BLaER1 treated with 17β-estradiol and CSF1 and Interleukin-3, amounts not matched to agents 10 nM and 100 nM (cell line): Measurements from ENCODE around the gene KCMF1.

Source experiments
- H3K27ac ChIP-seq, 11 experiments: shearing (Covaris generic); formaldehyde crosslinking; 2 replicates each; pipeline ENCODE4 v1.8.1; 2022
- H3K27me3 ChIP-seq, 11 experiments: shearing (Covaris generic); formaldehyde crosslinking; 2 replicates each; pipeline ENCODE4 v1.8.1; 2022
- H3K36me3 ChIP-seq, 11 experiments: shearing (Covaris generic); formaldehyde crosslinking; 2 replicates each; pipeline ENCODE4 v1.8.1; 2022
- H3K4me1 ChIP-seq, 10 experiments: shearing (Covaris generic); formaldehyde crosslinking; 2 replicates each; pipeline ENCODE4 v1.8.1; 2022
- H3K4me2 ChIP-seq, 11 experiments: shearing (Covaris generic); formaldehyde crosslinking; 2 replicates each; pipeline ENCODE4 v1.8.1; 2022
- H3K4me3 ChIP-seq, 10 experiments: shearing (Covaris generic); formaldehyde crosslinking; 2 replicates each; pipeline ENCODE4 v1.8.1; 2022
- H3K9ac ChIP-seq, 11 experiments: shearing (Covaris generic); formaldehyde crosslinking; 2 replicates each; pipeline ENCODE4 v1.8.1; 2022
- H3K9me3 ChIP-seq, 11 experiments: shearing (Covaris generic); formaldehyde crosslinking; replicated peaks in 1 of 11; 2 replicates each; pipeline ENCODE4 v1.8.1; 2022
- H4K20me1 ChIP-seq, 11 experiments: shearing (Covaris generic); formaldehyde crosslinking; 2 replicates each; pipeline ENCODE4 v1.8.1; 2022
- Cebpa-rat ChIP-seq, 11 experiments: shearing (Covaris generic); IDR thresholded peaks; 2 replicates each; pipeline ENCODE4 v1.8.1; 2022

KCMF1 gene

GRCh38 chr2:85037622-85038021 is 66.7 kb downstream of the KCMF1 start:
- Histone ChIP-seq H4K20me1 (peaks cover 13 to 98% (median 60%) of the 10 kb centered on the region in 11 experiments; a peak in 18 of 22 replicates), H3K9ac (no peak overlapping the region), H3K4me1 (peaks cover 0 to 9% (median 0%) of the 10 kb centered on the region in 10 experiments; a peak in 2 of 20 replicates), H3K36me3 (peaks cover 80 to 100% (median 95%) of the 10 kb centered on the region in 11 experiments), H3K27me3 (no peaks in the 10 kb centered on the region), H3K4me2 (no peak overlapping the region), H3K27ac (no peak overlapping the region), H3K4me3 (no peak overlapping the region), H3K9me3 (no peaks in the 10 kb centered on the region)
- no peak for TF ChIP-seq Cebpa-rat (IDR thresholded peaks at IDR 0.05)

DNA sequence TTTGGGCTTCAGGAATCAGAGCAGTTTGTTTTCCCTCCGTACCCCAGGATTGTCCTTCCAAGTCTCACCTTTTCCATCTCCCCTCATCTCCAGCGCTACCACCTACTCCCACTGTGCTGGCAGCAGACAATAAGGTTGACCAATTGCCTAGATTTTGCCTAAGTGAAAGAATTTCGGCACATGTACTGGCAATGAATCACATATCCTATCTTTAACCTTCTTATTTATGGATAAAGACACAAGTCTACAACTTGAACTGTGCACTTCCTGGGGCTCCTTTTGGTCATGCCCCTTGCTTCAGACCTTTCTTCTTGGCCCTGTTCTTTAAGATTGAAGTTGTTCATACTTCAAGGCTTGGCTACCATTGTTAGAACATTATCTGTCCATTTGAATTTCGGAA is 71.4 kb downstream of the KCMF1 start:
- no peak overlapping the region for H3K27ac ChIP-seq
- peaks cover 88 to 100% (median 99%) of the 10 kb centered on the region in 11 experiments for H3K36me3 ChIP-seq
- peaks cover 7 to 75% (median 29%) of the 10 kb centered on the region in 11 experiments; a peak in 16 of 22 replicates for H4K20me1 ChIP-seq
- peaks cover 0 to 9% (median 0%) of the 10 kb centered on the region in 10 experiments; a peak in 2 of 20 replicates for H3K4me1 ChIP-seq
- no peaks in the 10 kb centered on the region for H3K9me3 ChIP-seq
- no peaks in the 10 kb centered on the region for H3K27me3 ChIP-seq
- no peak overlapping the region for H3K4me2 ChIP-seq
- no peak for TF ChIP-seq Cebpa-rat (IDR thresholded peaks at IDR 0.05)
- no peak overlapping the region for H3K4me3 ChIP-seq
- H3K9ac ChIP-seq, result no peak overlapping the region

DNA sequence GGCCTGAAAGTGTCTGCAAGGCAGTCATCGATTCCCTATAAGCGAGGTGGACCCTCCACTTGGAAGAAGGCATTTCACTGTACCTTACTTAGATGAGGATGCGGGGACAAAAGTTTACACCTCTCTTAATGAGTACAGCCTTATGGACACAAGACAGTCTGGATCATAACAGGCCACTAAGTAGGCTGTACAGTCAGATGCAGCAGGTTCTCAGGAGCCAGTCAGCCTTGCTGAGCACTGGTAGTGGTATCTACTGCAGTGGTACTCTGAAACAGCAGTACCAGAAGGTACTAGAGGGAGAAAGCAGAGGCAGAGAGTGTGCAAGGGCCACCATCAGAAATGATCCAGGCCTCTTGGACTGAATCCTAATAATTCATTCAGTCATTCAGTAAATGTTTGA is 77.6 kb downstream of the KCMF1 start:
- no peak for TF ChIP-seq Cebpa-rat (IDR thresholded peaks at IDR 0.05)
- peaks cover 0 to 10% (median 6%) of the 10 kb centered on the region in 10 experiments; a peak in 15 of 20 replicates for H3K4me1 ChIP-seq
- no peak overlapping the region for H3K27ac ChIP-seq
- no peak overlapping the region for H3K4me3 ChIP-seq
- H4K20me1 ChIP-seq, result peaks cover 0 to 55% (median 10%) of the 10 kb centered on the region in 11 experiments; a peak in 12 of 22 replicates
- no peaks in the 10 kb centered on the region for H3K27me3 ChIP-seq
- no peak overlapping the region for H3K4me2 ChIP-seq
- no peaks in the 10 kb centered on the region for H3K9me3 ChIP-seq
- H3K9ac ChIP-seq, result no peak overlapping the region
- peaks cover 91 to 100% (median 99%) of the 10 kb centered on the region in 11 experiments for H3K36me3 ChIP-seq

DNA sequence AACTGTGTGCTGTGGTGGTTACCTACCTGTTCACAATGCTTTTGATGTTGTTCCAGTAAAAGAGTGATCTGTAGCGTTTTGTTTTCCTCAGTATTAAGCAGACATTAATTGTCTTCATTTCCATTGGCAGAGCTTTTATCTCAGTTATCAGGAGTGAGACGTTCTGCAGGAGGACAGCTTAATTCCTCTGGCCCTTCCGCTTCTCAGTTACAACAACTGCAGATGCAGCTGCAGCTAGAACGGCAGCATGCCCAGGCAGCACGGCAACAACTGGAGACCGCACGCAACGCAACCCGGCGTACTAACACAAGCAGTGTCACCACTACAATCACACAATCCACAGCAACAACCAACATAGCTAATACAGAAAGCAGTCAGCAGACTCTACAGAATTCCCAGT is 78.3 kb downstream of the KCMF1 start:
- Histone ChIP-seq H3K4me3 (no peak overlapping the region), H3K27me3 (no peaks in the 10 kb centered on the region), H3K9me3 (no peaks in the 10 kb centered on the region), H3K27ac (no peak overlapping the region), H3K4me1 (peaks cover 5 to 17% (median 13%) of the 10 kb centered on the region in 10 experiments; a peak in 18 of 20 replicates), H4K20me1 (peaks cover 0 to 48% (median 10%) of the 10 kb centered on the region in 11 experiments; a peak in 9 of 22 replicates), H3K36me3 (peaks cover 84 to 100% (median 98%) of the 10 kb centered on the region in 11 experiments), H3K9ac (no peak overlapping the region), H3K4me2 (no peak overlapping the region)
- no peak for TF ChIP-seq Cebpa-rat (IDR thresholded peaks at IDR 0.05)

- H3K9me3 ChIP-seq, result no peaks in the 10 kb centered on the region
- H3K36me3 ChIP-seq, result peaks cover 42 to 72% (median 57%) of the 10 kb centered on the region in 11 experiments
- H3K4me1 ChIP-seq, result peaks cover 25 to 59% (median 50%) of the 10 kb centered on the region in 10 experiments
- no peaks in the 10 kb centered on the region for H3K27me3 ChIP-seq
- H3K9ac ChIP-seq, result peak overlapping the region in 5 of 11 experiments; percentile 23 to 60 (median 39); a peak in 6 of 22 replicates
- peak overlapping the region in 8 of 11 experiments; percentile 11 to 78 (median 52); a peak in 11 of 22 replicates for H3K27ac ChIP-seq
- peaks cover 0 to 30% (median 10%) of the 10 kb centered on the region in 11 experiments; a peak in 7 of 22 replicates for H4K20me1 ChIP-seq
- peak overlapping the region in 2 of 10 experiments; percentile 20 to 21; a peak in 3 of 20 replicates for H3K4me3 ChIP-seq
- H3K4me2 ChIP-seq, result peak overlapping the region in 9 of 11 experiments; percentile 11 to 82 (median 71); a peak in 17 of 22 replicates
- TF ChIP-seq Cebpa-rat (IDR thresholded peaks at IDR 0.05), result no peak
Measured at GRCh38 chr2:85053802-85054201, 82.8 kb downstream of the KCMF1 start.

DNA sequence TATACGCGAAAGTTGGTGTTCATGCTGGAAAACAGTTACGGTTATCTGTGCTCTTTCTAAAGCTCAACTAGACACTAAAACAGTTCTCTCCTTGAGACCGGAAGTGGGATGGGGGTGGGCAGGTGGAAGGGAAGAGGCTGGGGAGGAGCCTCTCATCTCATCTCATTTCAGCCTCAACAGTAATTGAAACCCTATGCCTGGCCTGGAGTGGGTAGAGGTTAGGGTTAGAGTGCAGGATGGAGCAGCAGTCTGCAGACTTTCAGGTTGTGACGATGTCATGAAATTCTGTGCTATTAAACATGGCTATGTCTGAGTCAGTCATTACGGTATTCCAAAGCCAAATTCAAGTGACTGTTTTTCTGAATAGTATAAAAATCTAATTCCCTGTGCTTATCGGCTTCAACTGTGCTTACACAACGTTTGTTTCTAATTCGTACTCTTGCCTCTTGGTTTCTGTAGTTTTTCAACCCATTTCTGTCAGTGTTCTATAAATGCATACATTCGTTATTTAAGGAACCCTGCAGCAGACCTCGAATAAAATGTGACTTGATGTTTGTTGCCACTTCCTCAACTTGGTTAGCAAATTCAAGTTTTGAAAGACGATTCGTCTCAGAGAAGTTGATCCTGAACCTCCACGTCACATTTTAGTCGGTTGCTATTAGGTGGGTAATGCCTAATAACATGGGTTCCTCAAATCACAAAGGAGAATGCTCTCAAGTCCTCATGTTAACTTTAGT is 86.4 kb downstream of the KCMF1 start:
- Histone ChIP-seq H3K4me3 (no peak overlapping the region), H3K27me3 (no peaks in the 10 kb centered on the region), H3K27ac (peak overlapping the region in 1 of 11 experiments; percentile 24; a peak in 1 of 22 replicates), H3K4me2 (peak overlapping the region; percentile 25 to 82 (median 51); a peak in 21 of 22 replicates), H3K9ac (no peak overlapping the region), H4K20me1 (peaks cover 0 to 16% (median 0%) of the 10 kb centered on the region in 11 experiments; a peak in 2 of 22 replicates), H3K4me1 (peaks cover 25 to 61% (median 50%) of the 10 kb centered on the region in 10 experiments), H3K36me3 (peaks cover 12 to 36% (median 24%) of the 10 kb centered on the region in 11 experiments; a peak in 21 of 22 replicates), H3K9me3 (no peaks in the 10 kb centered on the region)
- TF ChIP-seq Cebpa-rat (IDR thresholded peaks at IDR 0.05), result no peak

DNA sequence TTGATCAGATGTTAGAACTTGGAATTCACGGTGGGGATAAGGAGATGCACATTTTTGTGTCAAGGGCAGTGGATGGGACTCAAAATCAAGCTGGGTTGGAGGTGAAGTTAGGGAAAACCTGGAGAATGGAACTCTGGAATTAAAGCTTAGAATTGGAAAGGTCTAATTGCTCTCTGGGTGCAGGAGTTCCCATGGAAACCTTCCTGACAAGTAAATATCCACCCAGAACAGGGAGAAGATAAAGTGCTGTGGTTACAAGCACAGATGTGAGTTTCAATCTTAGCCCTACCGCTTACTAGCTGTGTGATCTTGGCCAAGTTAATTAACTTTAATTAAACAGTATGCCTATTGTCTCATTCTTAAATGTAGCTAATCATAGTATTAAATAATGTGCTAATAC is 90.9 kb downstream of the KCMF1 start:
- H3K27ac ChIP-seq, result no peak overlapping the region
- H3K4me1 ChIP-seq, result peaks cover 6 to 21% (median 12%) of the 10 kb centered on the region in 10 experiments
- H3K4me2 ChIP-seq, result no peak overlapping the region
- TF ChIP-seq Cebpa-rat (IDR thresholded peaks at IDR 0.05), result no peak
- no peaks in the 10 kb centered on the region for H3K9me3 ChIP-seq
- H3K9ac ChIP-seq, result no peak overlapping the region
- H3K4me3 ChIP-seq, result no peak overlapping the region
- H4K20me1 ChIP-seq, result no peaks in the 10 kb centered on the region
- no peaks in the 10 kb centered on the region for H3K27me3 ChIP-seq
- no peaks in the 10 kb centered on the region for H3K36me3 ChIP-seq

- no peak for TF ChIP-seq Cebpa-rat (IDR thresholded peaks at IDR 0.05)
- Histone ChIP-seq H3K27me3 (no peaks in the 10 kb centered on the region), H3K9me3 (no peaks in the 10 kb centered on the region), H3K4me1 (peaks cover 0 to 20% (median 11%) of the 10 kb centered on the region in 10 experiments; a peak in 18 of 20 replicates), H3K4me2 (no peak overlapping the region), H3K36me3 (no peaks in the 10 kb centered on the region), H3K9ac (no peak overlapping the region), H4K20me1 (no peaks in the 10 kb centered on the region), H3K27ac (no peak overlapping the region), H3K4me3 (no peak overlapping the region)
Measured at GRCh38 chr2:85062565-85062964, 91.6 kb downstream of the KCMF1 start.

DNA sequence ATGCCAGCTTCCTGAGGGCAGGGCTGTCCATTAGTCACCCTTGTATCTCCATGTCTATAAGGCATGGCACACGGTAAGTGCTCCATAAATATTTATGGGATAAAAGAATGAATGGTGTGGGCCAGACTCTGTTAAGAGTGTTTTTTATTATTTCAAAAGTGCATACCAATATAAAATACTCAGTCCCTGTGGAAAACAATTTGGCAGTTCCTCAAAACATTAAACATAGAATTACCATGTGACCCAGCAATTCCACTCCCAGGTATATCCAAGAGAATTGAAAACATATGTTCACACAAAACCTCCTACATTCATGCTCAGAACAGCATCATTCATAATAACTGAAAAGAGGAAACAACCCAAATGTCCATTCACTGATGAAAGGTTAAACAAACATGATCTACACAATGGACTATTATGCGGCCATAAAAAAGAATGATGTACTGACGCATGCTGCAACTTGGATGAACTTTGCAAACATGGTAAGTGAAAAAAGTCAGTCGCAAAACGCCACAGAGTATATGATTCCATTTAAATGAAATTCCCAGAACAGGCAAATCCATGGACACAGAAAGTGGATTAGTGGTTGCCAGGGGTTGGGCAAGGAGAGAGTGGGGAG is 93.1 kb downstream of the KCMF1 start:
- Histone ChIP-seq H3K4me2 (no peak overlapping the region), H3K9ac (no peak overlapping the region), H4K20me1 (no peaks in the 10 kb centered on the region), H3K36me3 (no peaks in the 10 kb centered on the region), H3K27me3 (no peaks in the 10 kb centered on the region), H3K27ac (no peak overlapping the region), H3K9me3 (no peaks in the 10 kb centered on the region), H3K4me1 (peaks cover 0 to 11% (median 8%) of the 10 kb centered on the region in 10 experiments; a peak in 13 of 20 replicates), H3K4me3 (no peak overlapping the region)
- TF ChIP-seq Cebpa-rat (IDR thresholded peaks at IDR 0.05), result no peak
